NOMO-1 (cell line): Measurements from ENCODE around the gene UXT.
"Not testable (repeated sequence)": the region's sequence is repeated elsewhere in the genome, so short reads cannot be mapped to it uniquely, and the experiment has no call there.

ENCODE experiments used
- DNase-seq, 2 experiments: peaks; one replicate each; lab custom pipeline; 2025; ENCODE audit not compliant: unreplicated experiment in 2 of 2; lab: John Stamatoyannopoulos, UW

UXT gene

DNA sequence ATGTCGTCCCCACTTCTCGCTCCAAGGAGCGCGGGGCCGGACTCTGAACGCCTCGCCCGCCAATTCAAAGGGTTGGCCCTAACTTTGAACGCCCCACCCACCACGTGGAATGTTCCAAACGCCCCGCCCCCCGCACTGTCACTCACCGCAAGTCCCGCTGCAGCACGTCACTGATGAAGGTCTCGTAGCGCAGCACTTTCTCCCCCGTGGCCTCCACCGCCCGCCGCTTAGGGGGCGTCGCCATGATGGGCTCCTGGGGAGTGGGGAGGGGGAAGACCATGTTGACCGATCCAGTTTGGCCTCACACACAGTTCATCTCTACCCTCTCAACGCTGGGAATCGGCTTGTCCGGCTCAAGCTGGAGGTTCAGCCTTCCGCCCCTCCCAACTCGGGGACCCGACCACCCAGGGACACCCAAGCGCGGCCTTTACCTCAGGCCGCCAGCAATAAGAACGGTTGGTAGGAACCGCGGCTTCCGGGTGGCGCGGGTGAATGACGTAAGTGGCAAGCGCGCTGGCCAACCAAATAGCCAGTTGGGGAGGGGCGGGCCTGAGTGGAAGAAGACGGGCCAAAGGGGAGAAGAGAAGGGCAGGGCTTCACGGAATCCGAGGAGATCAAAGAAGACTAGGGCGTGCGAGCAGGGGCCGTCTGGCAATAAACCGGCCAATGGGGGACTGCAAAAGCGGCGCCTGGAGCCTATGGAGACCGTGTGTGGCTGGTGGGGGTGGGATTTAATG, at the start of gene UXT:
UXT (minus strand) TSS at position 497 of the 737 bp plus-strand sequence; CDS start at position 244, 253 bp downstream.
- peak; percentile 82 to 85 for DNase-seq

DNA sequence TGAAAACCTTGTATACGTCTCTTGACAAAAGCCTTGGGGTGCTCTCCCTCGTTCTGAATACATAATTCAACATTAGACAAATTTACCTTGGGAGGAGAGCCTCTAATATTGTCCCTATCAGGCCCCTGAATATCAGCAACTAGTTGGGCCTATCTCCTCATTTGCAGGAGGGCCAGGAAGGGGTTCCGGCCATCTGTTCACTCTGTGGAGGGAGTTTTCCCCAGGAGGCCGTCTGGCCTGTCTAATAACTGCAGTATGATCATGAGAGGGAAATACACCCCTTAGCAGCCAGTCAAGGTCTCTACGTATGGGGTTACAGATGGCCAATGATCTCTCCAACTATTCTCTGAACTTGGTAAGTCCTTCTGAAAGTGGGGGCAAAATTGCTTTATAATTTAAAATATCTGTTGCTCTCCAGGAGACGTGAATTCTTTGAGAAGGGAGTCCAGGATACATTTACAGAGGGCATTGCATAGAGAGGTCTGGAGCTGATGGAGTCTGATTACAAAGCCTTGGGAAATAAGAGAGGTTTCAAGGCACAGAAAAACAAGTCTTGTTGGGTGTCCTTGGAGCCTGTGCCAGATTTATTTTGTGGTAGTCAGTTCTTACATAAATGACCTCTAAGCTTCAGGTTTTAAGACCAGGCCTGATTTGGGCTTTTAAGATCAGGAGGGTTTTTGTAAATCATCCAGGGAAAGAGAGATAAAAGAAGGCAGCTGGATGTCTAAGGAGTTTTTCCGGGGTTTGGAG, 48.2 kb upstream of the UXT start:
- no peak for DNase-seq

- DNase-seq: no peak
Observed at GRCh38 chrX:47706575-47706974, 47.6 kb upstream of the UXT start.

GRCh38 chrX:47704736-47705135, 45.8 kb upstream of the UXT start:
- no peak for DNase-seq

GRCh38 chrX:47697181-47697580, 38.2 kb upstream of the UXT start:
- no peak for DNase-seq

DNA sequence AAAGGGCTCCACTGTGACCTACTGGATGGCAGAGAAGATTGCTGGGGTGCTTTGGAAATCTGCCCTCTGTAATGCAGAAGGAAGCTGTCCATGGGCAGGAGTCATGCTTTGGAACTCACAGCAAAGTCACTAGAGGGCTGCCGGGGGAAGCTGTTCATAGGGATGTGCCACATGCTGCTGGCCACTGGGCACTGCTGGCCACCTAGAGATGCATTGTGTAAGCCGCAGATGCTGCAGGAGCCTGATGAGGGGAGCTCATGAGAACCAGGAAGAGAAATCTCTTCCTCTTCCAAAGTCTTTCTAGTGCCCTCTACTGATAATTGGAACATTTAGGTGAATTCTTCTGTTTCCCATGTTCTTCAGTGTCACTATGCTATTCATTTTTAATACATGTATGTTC, 31.2 kb upstream of the UXT start:
- no peak for DNase-seq

DNA sequence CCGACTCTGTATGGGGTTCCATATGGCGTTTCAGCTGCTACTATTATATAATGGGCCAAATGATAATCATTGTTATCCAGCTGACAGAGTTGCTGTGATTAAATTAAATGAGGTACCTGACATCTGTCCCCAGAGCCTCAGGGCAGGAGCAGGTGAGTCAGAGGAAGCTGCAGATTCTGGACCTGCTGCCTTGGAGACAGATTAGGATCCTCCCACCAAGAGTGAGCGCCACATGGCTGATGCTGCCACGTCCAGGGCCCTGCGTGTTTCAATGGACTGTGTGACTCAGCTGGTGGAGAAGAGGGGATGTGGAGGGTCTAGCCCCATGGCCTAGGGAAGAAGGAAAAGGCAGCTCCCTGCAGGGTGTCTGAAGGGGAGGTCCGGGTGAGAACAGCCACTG, 28.3 kb upstream of the UXT start:
- no peak for DNase-seq

DNA sequence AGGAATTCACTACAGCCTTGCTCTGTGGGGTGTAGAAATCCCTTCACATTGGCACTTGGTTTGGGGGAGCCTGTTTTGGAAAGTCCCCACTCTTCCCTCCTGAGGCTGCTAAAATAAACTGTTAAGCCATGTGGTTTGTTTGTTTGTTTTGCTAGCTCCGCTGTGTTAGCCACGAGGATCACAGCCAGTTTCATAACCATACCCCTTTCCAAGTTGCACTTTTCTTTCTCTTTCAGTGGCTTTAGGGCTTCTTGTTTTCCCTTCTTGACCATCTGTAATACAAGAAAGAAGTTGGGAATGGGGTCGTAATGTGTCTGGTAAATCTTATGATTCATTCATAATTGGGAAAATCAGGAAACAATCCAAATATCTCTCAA, 24.8 kb upstream of the UXT start:
- no peak for DNase-seq

GRCh38 chrX:47683184-47683828, 24.3 kb upstream of the UXT start:
- no peak for DNase-seq

GRCh38 chrX:47675959-47676859, 17.2 kb upstream of the UXT start:
- DNase-seq: peak in 1 of 2 experiments; percentile 17

GRCh38 chrX:47674776-47675175, 15.8 kb upstream of the UXT start:
- DNase-seq: no peak

- DNase-seq: not testable (repeated sequence)
Observed at GRCh38 chrX:47665797-47666196, 6.8 kb upstream of the UXT start.

DNA sequence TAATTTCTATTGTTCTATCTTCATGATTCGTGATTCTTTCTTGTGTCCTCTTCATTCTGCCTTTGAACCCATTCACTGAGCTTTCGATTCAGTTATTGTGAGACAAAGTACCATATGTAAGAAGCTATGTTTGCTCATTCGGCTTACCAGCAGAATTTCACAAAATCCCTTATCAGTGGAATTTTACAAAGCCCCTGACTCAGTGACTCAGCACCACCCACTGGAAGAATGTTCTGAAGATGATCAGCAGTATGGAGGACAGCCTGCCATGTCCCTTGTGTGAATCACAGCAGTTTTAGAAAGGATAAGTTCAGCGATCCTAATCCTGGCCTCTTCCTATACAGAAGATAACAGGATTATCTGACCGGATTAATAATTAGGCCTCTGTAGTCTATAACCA, 5.8 kb upstream of the UXT start:
- no peak for DNase-seq

- DNase-seq: no peak
Observed at GRCh38 chrX:47662144-47662657, 3.2 kb upstream of the UXT start.

DNA sequence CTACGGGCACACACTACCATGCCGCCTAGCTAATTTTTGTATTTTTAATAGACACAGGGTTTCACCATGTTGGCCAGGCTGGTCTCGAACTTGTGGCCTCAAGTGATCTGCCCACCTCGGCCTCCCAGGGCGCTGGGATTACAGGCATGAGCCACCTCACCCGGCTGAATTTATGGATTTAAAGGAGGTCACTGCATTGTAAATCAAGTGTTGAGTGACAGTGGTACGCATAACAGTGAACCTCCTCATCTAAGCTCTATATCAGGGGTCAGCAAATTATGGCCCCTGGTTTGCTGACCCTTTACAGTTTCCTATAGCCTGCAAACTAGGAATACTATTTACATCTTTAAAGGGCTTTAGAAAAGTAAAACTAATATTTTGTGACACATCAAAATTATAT, 2.6 kb upstream of the UXT start:
- DNase-seq: no peak

- no peak for DNase-seq
Observed at GRCh38 chrX:47659421-47659726, 394 bp upstream of the UXT start.

GRCh38 chrX:47658301-47658683, 688 bp downstream of the UXT start:
- DNase-seq: no peak

DNA sequence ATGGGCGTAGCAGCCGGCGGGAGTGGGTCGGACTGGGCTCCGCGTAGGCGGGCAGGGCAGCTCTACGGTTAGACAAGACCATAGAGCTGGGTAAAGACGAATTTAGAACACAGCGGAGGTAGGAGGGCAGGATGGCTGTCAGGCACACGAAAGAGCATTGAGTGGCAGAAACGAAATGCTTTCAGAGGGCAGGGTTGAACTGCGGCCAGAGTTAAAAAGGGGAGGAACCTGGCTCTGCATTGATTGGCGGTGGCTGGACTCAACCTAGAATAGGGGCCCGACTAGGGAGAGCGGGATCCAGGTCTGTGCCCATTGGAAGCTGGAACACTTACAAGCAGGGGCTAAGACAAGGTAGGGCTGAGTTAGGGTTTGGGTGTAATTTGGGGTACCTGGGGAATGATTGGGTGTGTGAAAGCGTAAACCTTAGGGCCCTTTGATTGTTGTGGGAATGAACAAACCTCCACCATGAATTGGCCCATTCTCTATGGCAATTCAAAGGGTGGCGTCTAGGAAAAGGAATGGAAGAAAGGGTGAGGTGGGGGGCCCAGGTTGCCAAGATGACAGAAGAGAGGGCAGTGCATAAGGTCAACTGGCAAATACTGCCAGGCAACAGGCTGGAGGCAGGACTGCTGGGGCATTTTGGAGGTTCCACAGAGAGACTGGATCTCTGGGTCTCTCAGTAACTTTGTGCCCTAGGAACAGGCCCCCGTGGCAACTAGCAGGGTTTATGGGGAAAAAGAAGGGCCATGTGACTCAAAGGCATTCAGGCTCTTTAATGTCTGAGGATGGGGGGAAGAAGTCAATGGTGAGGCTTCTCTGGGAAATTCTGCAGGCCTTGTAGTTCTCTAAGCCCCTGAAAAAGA, 7.7 kb downstream of the UXT start:
- no peak for DNase-seq

- DNase-seq: peak; percentile 87 to 92
Observed at GRCh38 chrX:47650164-47651042, 8.6 kb downstream of the UXT start, which contains the start of gene ELK1. TSS of gene ELK1 (minus strand) at chrX:47650563. CDS start at chrX:47641441, 9,122 bp downstream.
